GM21576 (cell line): ENCODE results near the gene TCF12.

Experiments
- ATAC-seq: cut with Tn5 transposase; IDR thresholded peaks from one replicate; pipeline ENCODE4 v1.9.1; 2021; ENCODE audit warnings: mild to moderate bottlenecking, moderate library complexity; ENCODE audit not compliant: unreplicated experiment

The TCF12 gene

DNA sequence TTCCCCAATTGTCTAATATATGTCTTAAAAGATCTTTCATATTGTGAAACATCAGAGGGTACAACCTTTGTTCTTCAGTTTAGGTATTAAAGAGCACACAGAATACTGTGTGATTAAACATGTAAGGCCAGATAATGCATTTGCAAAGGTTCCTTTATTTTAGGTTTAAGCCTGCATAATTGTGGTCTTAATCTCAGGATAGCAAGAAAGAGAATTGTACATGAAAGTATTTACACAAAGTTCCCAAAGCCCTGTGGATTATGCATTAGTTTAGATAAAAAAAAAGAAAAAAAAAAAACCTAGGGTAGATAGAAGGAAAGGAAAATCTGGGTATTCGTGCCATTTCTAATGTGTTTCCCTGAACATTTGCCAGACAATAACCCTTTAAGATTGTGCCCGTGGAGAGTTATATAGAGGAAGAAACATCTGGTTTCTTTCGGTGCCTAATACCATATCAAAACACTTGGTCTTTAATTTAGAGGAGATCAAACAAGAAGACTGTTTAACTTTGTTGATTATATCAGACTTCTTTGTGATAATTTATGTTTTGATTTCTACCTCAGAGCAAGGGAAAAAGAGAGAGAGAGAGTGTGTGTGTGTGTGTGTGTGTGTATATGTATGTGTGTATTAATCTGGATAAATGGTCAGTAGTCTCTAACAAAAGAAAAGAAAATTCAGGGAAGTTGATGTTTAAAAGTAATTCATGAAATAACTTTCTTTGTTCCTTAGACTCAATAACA is 318.3 kb downstream of the TCF12 start:
- ATAC-seq, result no peak

- ATAC-seq, result no peak
These were observed 318.8 kb downstream of the TCF12 start for GRCh38 chr15:57237301-57237642.

- ATAC-seq, result no peak
These were observed 319.2 kb downstream of the TCF12 start for GRCh38 chr15:57237676-57238075.

GRCh38 chr15:57245130-57245529 is 326.7 kb downstream of the TCF12 start:
- no peak for ATAC-seq

- ATAC-seq, result no peak
These were observed 327.3 kb downstream of the TCF12 start for GRCh38 chr15:57245714-57246113.

DNA sequence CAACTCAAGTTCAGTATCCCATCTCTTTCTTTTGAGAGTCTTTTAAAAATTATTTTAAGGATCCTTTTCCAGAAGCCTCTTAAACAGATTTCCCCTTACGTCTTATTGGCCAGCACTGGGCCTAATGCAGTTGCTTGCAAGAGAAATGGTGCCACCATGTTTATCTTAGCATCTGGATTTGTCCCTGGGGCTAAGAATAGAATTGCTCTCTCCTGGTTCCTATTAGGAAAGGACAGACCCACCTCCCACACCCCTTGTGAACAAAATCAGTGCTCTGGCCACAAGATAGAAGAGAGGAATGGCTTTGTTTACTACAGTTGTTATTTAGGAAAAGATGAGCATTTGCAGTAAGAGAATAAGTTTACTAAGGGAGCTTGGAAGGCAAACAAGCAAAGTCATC is 329.6 kb downstream of the TCF12 start:
- ATAC-seq, result no peak

DNA sequence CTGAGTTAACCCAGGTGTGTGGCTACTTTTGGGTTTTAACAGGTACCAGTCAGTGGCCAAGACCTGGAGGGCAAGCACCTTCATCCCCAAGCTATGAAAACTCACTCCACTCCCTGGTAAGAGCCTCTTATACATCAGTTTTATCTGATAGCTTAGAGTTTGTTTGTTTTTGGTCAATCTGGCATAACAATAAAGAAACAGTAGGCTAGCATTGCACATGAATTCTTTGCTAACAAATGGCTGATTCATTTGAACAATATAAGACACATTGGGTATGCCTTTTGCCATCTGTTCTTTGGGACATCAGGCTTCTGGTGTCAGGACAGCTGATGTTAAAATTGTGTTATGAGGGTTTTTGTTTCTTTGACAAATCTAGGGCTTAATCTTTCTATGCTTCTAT is 332.9 kb downstream of the TCF12 start:
- no peak for ATAC-seq

DNA sequence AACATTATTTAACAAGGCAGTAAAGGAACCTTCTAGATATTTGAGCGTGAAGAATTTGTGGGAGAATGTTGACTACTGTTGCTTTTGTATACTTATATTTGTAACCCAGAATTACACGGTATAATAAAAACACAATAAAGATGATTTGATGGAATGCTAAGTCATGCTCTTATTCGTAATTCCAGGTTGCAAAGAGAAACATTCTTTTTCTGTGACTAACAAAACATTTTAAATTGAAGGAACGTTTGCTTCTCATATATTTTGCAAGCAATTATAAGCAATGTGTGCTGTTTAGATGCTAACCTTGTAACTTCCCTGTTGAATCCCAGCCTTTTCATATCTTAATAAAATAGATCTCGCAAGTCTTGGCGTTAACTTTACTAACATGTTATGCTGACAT is 333.5 kb downstream of the TCF12 start:
- no peak for ATAC-seq

DNA sequence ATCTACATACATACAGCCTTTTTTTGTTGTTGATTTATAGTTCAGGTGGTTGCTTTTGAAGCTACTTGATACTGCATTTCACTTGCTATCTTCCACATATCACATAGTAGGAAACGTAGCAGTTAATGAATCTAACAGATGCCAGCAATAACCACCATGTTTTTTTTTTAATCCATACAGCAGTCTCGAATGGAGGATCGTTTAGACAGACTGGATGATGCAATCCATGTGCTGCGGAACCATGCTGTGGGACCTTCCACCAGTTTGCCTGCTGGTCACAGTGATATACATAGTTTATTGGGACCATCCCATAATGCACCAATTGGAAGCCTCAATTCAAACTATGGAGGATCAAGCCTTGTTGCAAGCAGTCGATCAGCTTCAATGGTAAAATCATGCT is 334.6 kb downstream of the TCF12 start:
- ATAC-seq, result no peak

DNA sequence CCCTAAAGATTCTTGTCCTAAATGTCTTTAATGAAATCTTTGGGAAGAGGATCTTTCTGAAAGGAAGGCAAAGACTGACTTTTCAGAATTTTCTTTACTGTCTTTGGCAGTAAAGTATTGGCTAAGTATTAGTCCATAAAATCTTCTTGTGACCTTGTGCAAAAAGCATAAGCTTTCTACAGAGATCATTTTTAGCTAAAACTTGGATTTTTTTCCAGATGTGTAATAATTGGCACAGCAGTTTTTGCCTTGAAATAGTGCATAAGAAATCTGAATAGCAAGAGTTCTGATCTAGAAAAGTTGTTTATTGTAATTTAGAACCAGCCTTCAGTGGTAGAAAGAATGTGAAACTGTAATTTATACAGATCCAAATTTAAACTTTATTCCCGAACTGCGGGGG is 335.1 kb downstream of the TCF12 start:
- ATAC-seq, result no peak

GRCh38 chr15:57255751-57256341 is 337.4 kb downstream of the TCF12 start:
- no peak for ATAC-seq

DNA sequence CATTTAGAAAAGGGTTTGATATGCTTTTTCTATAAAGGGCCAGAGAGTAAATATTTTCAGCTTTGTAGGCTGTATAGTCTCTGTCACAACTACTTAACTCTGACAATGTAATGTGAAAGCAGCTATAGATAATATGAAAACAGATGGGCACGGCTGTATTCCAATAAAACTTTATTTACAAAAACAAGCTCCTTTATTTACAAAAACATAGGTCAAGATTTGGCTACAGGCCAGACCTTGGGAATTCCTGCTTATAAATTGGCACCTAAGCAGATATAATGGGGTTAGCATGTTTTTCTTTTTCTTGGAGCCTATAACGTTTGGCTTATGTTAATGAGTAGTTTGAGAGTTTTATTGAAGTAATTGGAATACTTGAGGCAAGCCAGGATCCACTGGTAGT is 338.5 kb downstream of the TCF12 start:
- no peak for ATAC-seq

GRCh38 chr15:57259568-57260040 is 341.2 kb downstream of the TCF12 start:
- no peak for ATAC-seq

DNA sequence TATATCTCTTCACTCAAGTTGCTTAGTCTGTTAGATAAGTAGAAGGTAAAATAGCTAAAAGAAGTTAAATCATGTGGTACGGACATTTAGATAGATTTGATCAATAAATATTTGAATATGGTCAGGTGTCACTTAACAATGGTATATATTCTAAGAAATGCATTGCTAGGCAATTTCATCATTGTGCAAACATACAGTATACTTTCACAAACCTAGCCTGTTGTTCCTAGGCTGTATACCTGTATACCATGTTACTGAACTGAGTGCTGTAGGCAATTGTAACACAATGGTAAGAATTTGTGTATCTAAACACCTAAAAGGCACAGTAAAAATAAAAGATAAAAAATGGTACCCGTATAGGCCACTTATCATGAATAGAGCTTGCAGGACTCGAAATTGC is 345.1 kb downstream of the TCF12 start:
- no peak for ATAC-seq

GRCh38 chr15:57272771-57273357 is 354.4 kb downstream of the TCF12 start:
- ATAC-seq, result no peak

GRCh38 chr15:57273402-57273801 is 355.0 kb downstream of the TCF12 start:
- ATAC-seq, result no peak

DNA sequence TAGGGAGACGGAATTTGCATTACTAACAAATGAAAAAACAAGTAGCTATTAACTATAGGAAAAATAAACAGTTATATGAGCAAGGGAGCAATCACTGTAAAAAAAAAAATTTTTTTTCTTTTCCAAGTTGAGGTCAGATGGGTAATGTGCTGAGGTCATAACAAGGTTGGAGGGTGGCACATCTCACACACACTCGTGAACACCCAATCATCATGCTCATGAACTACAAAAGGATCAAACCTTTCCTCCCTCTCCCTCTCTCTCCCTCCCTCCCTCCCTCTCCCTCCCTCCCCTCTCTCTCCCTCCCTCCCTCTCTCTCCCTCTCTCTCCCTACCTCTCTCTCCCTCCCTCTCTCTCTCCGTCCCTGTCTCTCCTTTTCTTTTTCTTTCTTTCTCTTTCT is 360.0 kb downstream of the TCF12 start:
- no peak for ATAC-seq

GRCh38 chr15:57280464-57280863 is 362.0 kb downstream of the TCF12 start:
- ATAC-seq, result no peak

- ATAC-seq, result peak; percentile 44
These were observed 362.9 kb downstream of the TCF12 start for GRCh38 chr15:57281321-57281720.

DNA sequence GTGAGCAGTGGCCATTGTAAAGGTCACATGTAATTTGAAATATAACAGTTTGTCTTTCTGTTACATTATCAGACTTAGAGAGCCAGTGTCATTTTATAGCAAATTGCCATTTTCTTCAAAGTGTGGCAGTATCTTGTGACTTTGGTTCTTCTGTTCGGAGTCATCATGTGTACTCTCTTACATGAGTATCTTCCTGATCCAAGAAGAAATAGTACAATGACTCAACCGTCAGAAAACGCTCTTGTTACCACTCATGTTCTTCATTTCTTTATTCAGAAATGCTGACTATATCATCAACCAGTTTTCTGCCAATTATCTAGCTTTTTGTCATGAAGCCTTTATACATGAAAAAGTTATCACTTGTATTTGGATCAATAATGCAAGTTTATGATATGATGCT is 364.2 kb downstream of the TCF12 start:
- ATAC-seq, result no peak

- peak; percentile 3 for ATAC-seq
These were observed 365.5 kb downstream of the TCF12 start for GRCh38 chr15:57283774-57284503.

DNA sequence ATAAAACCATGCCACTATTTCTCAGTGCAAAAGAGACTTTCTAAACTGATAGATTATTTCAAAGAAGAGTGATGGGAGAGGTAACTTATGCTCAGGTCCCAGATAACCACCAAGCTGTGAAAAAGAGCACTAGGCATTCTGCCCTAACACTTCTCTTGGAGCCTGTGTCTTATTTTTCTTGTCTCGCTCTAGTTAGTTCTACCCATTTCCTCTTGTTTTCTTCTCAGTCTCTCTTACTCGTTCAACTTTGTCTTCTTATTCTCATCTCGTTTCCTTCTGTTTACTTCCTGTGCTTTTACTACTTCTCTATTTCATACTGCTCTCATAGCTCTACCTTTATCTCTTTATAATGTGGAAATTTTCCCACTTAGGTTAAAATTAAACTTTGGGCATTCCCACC is 366.1 kb downstream of the TCF12 start:
- peak; percentile 56 for ATAC-seq
